ENCODE data around the gene IFRD1.

IFRD1 gene

GRCh38 chr7:112407261-112407660 lies 43.0 kb upstream of the IFRD1 start:
- Histone ChIP-seq H3K9me2 (replicated peaks; ENCODE audit: insufficient read depth, low read length) (no peaks in the 10 kb centered on the region), H3K36me3 (ENCODE audit: low read length) (no peaks in the 10 kb centered on the region), H4K20me1 (ENCODE audit: low read depth, low read length) (no peaks in the 10 kb centered on the region), H3K27me3 (ENCODE audit: low read length) (no peaks in the 10 kb centered on the region), H3K27ac (ENCODE audit: low read depth, low read length) (no peak overlapping the region), H3K79me2 (ENCODE audit: insufficient read depth, low read length) (no peaks in the 10 kb centered on the region), H3K4me3 (ENCODE audit: insufficient read depth, low read length, poor library complexity, severe bottlenecking) (no peak overlapping the region), H3K9me3 (ENCODE audit: insufficient read depth, low read length) (no peaks in the 10 kb centered on the region), H2AFZ (ENCODE audit: low read depth, low read length, severe bottlenecking) (no peak overlapping the region), H3K4me2 (ENCODE audit: low read depth, low read length, poor library complexity, severe bottlenecking) (no peak overlapping the region), H3F3A (ENCODE audit: insufficient read depth) (no peaks in the 10 kb centered on the region), H3K9ac (ENCODE audit: low read length) (no peak overlapping the region)
- TF ChIP-seq EZH2phosphoT487 (conservative IDR thresholded peaks at IDR 0.05; ENCODE audit: low read length) (no peak), CTCF (IDR thresholded peaks at IDR 0.05; ENCODE audit: insufficient read depth, low read length, poor library complexity, severe bottlenecking) (no peak)

GRCh38 chr7:112410092-112410491 lies 40.2 kb upstream of the IFRD1 start:
- no peaks in the 10 kb centered on the region for H4K20me1 ChIP-seq (ENCODE audit: low read depth, low read length)
- no peaks in the 10 kb centered on the region for H3K27me3 ChIP-seq (ENCODE audit: low read length)
- no peaks in the 10 kb centered on the region for H3F3A ChIP-seq (ENCODE audit: insufficient read depth)
- TF ChIP-seq CTCF (IDR thresholded peaks at IDR 0.05; ENCODE audit: insufficient read depth, low read length, poor library complexity, severe bottlenecking) (no peak), EZH2phosphoT487 (conservative IDR thresholded peaks at IDR 0.05; ENCODE audit: low read length) (no peak)
- no peak overlapping the region for H2AFZ ChIP-seq (ENCODE audit: low read depth, low read length, severe bottlenecking)
- no peak overlapping the region for H3K27ac ChIP-seq (ENCODE audit: low read depth, low read length)
- no peak overlapping the region for H3K4me3 ChIP-seq (ENCODE audit: insufficient read depth, low read length, poor library complexity, severe bottlenecking)
- no peaks in the 10 kb centered on the region for H3K9me2 ChIP-seq (replicated peaks; ENCODE audit: insufficient read depth, low read length)
- H3K4me2 ChIP-seq (ENCODE audit: low read depth, low read length, poor library complexity, severe bottlenecking): no peak overlapping the region
- H3K36me3 ChIP-seq (ENCODE audit: low read length): no peaks in the 10 kb centered on the region
- H3K9ac ChIP-seq (ENCODE audit: low read length): no peak overlapping the region
- no peaks in the 10 kb centered on the region for H3K79me2 ChIP-seq (ENCODE audit: insufficient read depth, low read length)
- no peaks in the 10 kb centered on the region for H3K9me3 ChIP-seq (ENCODE audit: insufficient read depth, low read length)

- no peak overlapping the region for H3K9ac ChIP-seq (ENCODE audit: low read length)
- no peak for TF ChIP-seq CTCF (IDR thresholded peaks at IDR 0.05; ENCODE audit: insufficient read depth, low read length, poor library complexity, severe bottlenecking)
- TF ChIP-seq EZH2phosphoT487 (conservative IDR thresholded peaks at IDR 0.05; ENCODE audit: low read length): no peak
- no peak overlapping the region for H3K4me2 ChIP-seq (ENCODE audit: low read depth, low read length, poor library complexity, severe bottlenecking)
- no peaks in the 10 kb centered on the region for H3K27me3 ChIP-seq (ENCODE audit: low read length)
- H3K36me3 ChIP-seq (ENCODE audit: low read length): no peaks in the 10 kb centered on the region
- H3K9me2 ChIP-seq (replicated peaks; ENCODE audit: insufficient read depth, low read length): no peaks in the 10 kb centered on the region
- H3K9me3 ChIP-seq (ENCODE audit: insufficient read depth, low read length): no peaks in the 10 kb centered on the region
- no peaks in the 10 kb centered on the region for H3F3A ChIP-seq (ENCODE audit: insufficient read depth)
- no peak overlapping the region for H3K4me3 ChIP-seq (ENCODE audit: insufficient read depth, low read length, poor library complexity, severe bottlenecking)
- H4K20me1 ChIP-seq (ENCODE audit: low read depth, low read length): no peaks in the 10 kb centered on the region
- no peak overlapping the region for H2AFZ ChIP-seq (ENCODE audit: low read depth, low read length, severe bottlenecking)
- no peak overlapping the region for H3K27ac ChIP-seq (ENCODE audit: low read depth, low read length)
- no peaks in the 10 kb centered on the region for H3K79me2 ChIP-seq (ENCODE audit: insufficient read depth, low read length)
Observed at GRCh38 chr7:112411186-112411795, 39.0 kb upstream of the IFRD1 start.

Measured in SU-DHL-6 (cell line).